GM21737 (cell line): ENCODE results near the gene CCSAP.
A peak's percentile ranks its signal among the peaks of the same experiment; 100 is the strongest.
"Not testable (repeated sequence)": the region's sequence is repeated elsewhere in the genome, so short reads cannot be mapped to it uniquely, and the experiment has no call there.

Experiments used
- ATAC-seq: cut with Tn5 transposase; IDR thresholded peaks from one replicate; pipeline ENCODE4 v1.9.1; 2021; ENCODE audit warnings: mild to moderate bottlenecking, moderate library complexity; ENCODE audit not compliant: unreplicated experiment

CCSAP gene

GRCh38 chr1:229342656-229343569 is at the start of gene CCSAP:
CCSAP (minus strand) TSS chr1:229343047; CDS start chr1:229342465, 582 bp downstream.
- ATAC-seq, result peak; percentile 34

GRCh38 chr1:229390130-229390529 is 47.3 kb upstream of the CCSAP start:
- ATAC-seq, result no peak

GRCh38 chr1:229388897-229389580 is 46.2 kb upstream of the CCSAP start:
- ATAC-seq, result no peak

- no peak for ATAC-seq
Measured at GRCh38 chr1:229385853-229386456, 43.1 kb upstream of the CCSAP start.

- ATAC-seq, result no peak
Measured at GRCh38 chr1:229384822-229385221, 42.0 kb upstream of the CCSAP start.

GRCh38 chr1:229383961-229384360 is 41.1 kb upstream of the CCSAP start:
- no peak for ATAC-seq

GRCh38 chr1:229383188-229383587 is 40.3 kb upstream of the CCSAP start:
- no peak for ATAC-seq

GRCh38 chr1:229381234-229381633 is 38.4 kb upstream of the CCSAP start:
- no peak for ATAC-seq

- no peak for ATAC-seq
Measured at GRCh38 chr1:229380536-229381160, 37.8 kb upstream of the CCSAP start.

- ATAC-seq, result no peak
Measured at GRCh38 chr1:229379846-229380245, 37.0 kb upstream of the CCSAP start.

GRCh38 chr1:229378586-229379367 is 35.9 kb upstream of the CCSAP start:
- no peak for ATAC-seq

- ATAC-seq, result not testable (repeated sequence)
Measured at GRCh38 chr1:229378035-229378434, 35.2 kb upstream of the CCSAP start.

- ATAC-seq, result no peak
Measured at GRCh38 chr1:229377429-229377828, 34.6 kb upstream of the CCSAP start.

GRCh38 chr1:229376521-229376920 is 33.7 kb upstream of the CCSAP start:
- ATAC-seq, result no peak

- no peak for ATAC-seq
Measured at GRCh38 chr1:229374485-229374884, 31.6 kb upstream of the CCSAP start.

GRCh38 chr1:229373395-229373794 is 30.5 kb upstream of the CCSAP start:
- no peak for ATAC-seq

- no peak for ATAC-seq
Measured at GRCh38 chr1:229372251-229372650, 29.4 kb upstream of the CCSAP start.

GRCh38 chr1:229371624-229372023 is 28.8 kb upstream of the CCSAP start:
- no peak for ATAC-seq

- no peak for ATAC-seq
Measured at GRCh38 chr1:229370601-229371021, 27.8 kb upstream of the CCSAP start.

GRCh38 chr1:229368347-229368746 is 25.5 kb upstream of the CCSAP start:
- peak; percentile 71 for ATAC-seq
